Activated naive CD8-positive, alpha-beta T cell treated with anti-CD3 and anti-CD28 coated beads, Interleukin-2, amount 10 ng/mL, durations not matched to agents 7 days and 5 days (primary cell): ENCODE results near the gene TMEM50B. TPM values are rescaled to one million over a fixed set of nuclear protein-coding genes. Genes with fewer than 3 reads are reported as not detected.
A peak's percentile ranks its signal among the peaks of the same experiment; 100 is the strongest.

ENCODE experiments used
- ATAC-seq: fragments of 150-1000 bp; cut with Tn5 transposase; one replicate; pipeline ENCODE4 v1.10.0; 2021; ENCODE audit warnings: low read depth, moderate library complexity
- POLR2A ChIA-PET: fragments of 350-600 bp; sonication (Branson Sonifier 250); formaldehyde crosslinking; loops from one replicate; lab custom pipeline; 2021; ENCODE audit warnings: antibody characterized with exemption; lab: Charles Lee
- DNase-seq: peaks from one replicate; pipeline ENCODE4 v3.0.0; 2021
- H3K27ac Mint-ChIP-seq: one replicate; pipeline ENCODE4 v1.8.0; 2022; ENCODE audit warnings: mild to moderate bottlenecking, mixed read lengths
- H3K27me3 Mint-ChIP-seq: one replicate; pipeline ENCODE4 v1.8.0; 2022; ENCODE audit warnings: mild to moderate bottlenecking, moderate library complexity, mixed read lengths
- H3K36me3 Mint-ChIP-seq: one replicate; pipeline ENCODE4 v1.8.0; 2021; ENCODE audit warnings: mild to moderate bottlenecking, mixed read lengths
- H3K4me1 Mint-ChIP-seq: one replicate; pipeline ENCODE4 v1.8.0; 2021; ENCODE audit warnings: mixed read lengths
- H3K4me3 Mint-ChIP-seq: one replicate; pipeline ENCODE4 v1.8.0; 2022; ENCODE audit warnings: mild to moderate bottlenecking, moderate library complexity, mixed read lengths
- H3K9me3 Mint-ChIP-seq: one replicate; pipeline ENCODE4 v1.8.0; 2021; ENCODE audit warnings: mixed read lengths
- total RNA-seq, 2 experiments: library from RNA; stranded (reverse); gene quantifications; one replicate each; pipeline ENCODE4 v1.2.3, GENCODE V29; 2021

Gene TMEM50B
- total RNA-seq, 2 experiments from 2014 or later, result 72.6 to 80.3 TPM

- POLR2A ChIA-PET, result interaction anchor here (0.5 to 2.0 kb wide), 8 partner anchors 10 to 834 kb away, joined by 3 to 12 read pairs (median 3); partner anchors contain the start of gene TMEM50B
- DNase-seq (no peak), ATAC-seq (peak; percentile 98)
- H3K4me1 Mint-ChIP-seq, result peaks cover 24% of the 10 kb centered on the region
- H3K27ac Mint-ChIP-seq, result peak overlapping the region; percentile 75
- peaks cover 44% of the 10 kb centered on the region for H3K36me3 Mint-ChIP-seq
- peak overlapping the region; percentile 32 for H3K4me3 Mint-ChIP-seq
- H3K27me3 Mint-ChIP-seq, result no peaks in the 10 kb centered on the region
- no peaks in the 10 kb centered on the region for H3K9me3 Mint-ChIP-seq
Observed at GRCh38 chr21:33434770-33435360, 44.9 kb downstream of the TMEM50B start.

- no peak for ATAC-seq
- H3K4me3 Mint-ChIP-seq, result peak overlapping the region; percentile 49
Observed at GRCh38 chr21:33433425-33434114, 46.2 kb downstream of the TMEM50B start.

GRCh38 chr21:33433001-33433400, 46.8 kb downstream of the TMEM50B start:
- Mint-ChIP-seq H3K4me3 (no peak overlapping the region), H3K4me1 (peaks cover 24% of the 10 kb centered on the region), H3K27ac (peak overlapping the region; percentile 76), H3K27me3 (no peaks in the 10 kb centered on the region), H3K9me3 (no peaks in the 10 kb centered on the region), H3K36me3 (peaks cover 40% of the 10 kb centered on the region)
- no peak for DNase-seq
- POLR2A ChIA-PET, result no interaction called here
- ATAC-seq, result no peak

More at GRCh38 chr21:33433425-33434114, 46.2 kb downstream of the TMEM50B start:
- POLR2A ChIA-PET, result interaction anchor here (1.0 kb wide), 2 partner anchors 21 to 52 kb away, joined by 3 read pairs; no protein-coding TSS in a partner anchor
- H3K27ac Mint-ChIP-seq, result peak overlapping the region; percentile 76
- H3K36me3 Mint-ChIP-seq, result peaks cover 41% of the 10 kb centered on the region
- no peak for DNase-seq
- peaks cover 24% of the 10 kb centered on the region for H3K4me1 Mint-ChIP-seq
- H3K27me3 Mint-ChIP-seq, result no peaks in the 10 kb centered on the region
- H3K9me3 Mint-ChIP-seq, result no peaks in the 10 kb centered on the region

- ATAC-seq (no peak), DNase-seq (no peak)
- Mint-ChIP-seq H3K36me3 (peaks cover 36% of the 10 kb centered on the region), H3K27ac (no peak overlapping the region), H3K27me3 (no peaks in the 10 kb centered on the region), H3K9me3 (no peaks in the 10 kb centered on the region), H3K4me3 (no peak overlapping the region), H3K4me1 (peaks cover 24% of the 10 kb centered on the region)
- POLR2A ChIA-PET, result no interaction called here
Observed at GRCh38 chr21:33432496-33432895, 47.3 kb downstream of the TMEM50B start.

GRCh38 chr21:33430858-33431257, 48.9 kb downstream of the TMEM50B start:
- no peaks in the 10 kb centered on the region for H3K9me3 Mint-ChIP-seq
- H3K4me1 Mint-ChIP-seq, result peaks cover 24% of the 10 kb centered on the region
- H3K27me3 Mint-ChIP-seq, result no peaks in the 10 kb centered on the region
- ATAC-seq (no peak), DNase-seq (no peak)
- H3K36me3 Mint-ChIP-seq, result peaks cover 35% of the 10 kb centered on the region
- H3K27ac Mint-ChIP-seq, result no peak overlapping the region
- H3K4me3 Mint-ChIP-seq, result no peak overlapping the region
- POLR2A ChIA-PET, result no interaction called here

GRCh38 chr21:33428669-33429068, 51.1 kb downstream of the TMEM50B start:
- H3K27ac Mint-ChIP-seq, result no peak overlapping the region
- peaks cover 37% of the 10 kb centered on the region for H3K36me3 Mint-ChIP-seq
- no peak for ATAC-seq

GRCh38 chr21:33427051-33427450, 52.7 kb downstream of the TMEM50B start:
- DNase-seq (no peak), ATAC-seq (no peak)
- POLR2A ChIA-PET, result interaction anchor here (0.7 kb wide), 1 partner anchor 52 kb away, joined by 4 read pairs; no protein-coding TSS in a partner anchor
- Mint-ChIP-seq H3K27ac (no peak overlapping the region), H3K9me3 (no peaks in the 10 kb centered on the region), H3K36me3 (peaks cover 26% of the 10 kb centered on the region), H3K4me1 (peaks cover 3% of the 10 kb centered on the region), H3K4me3 (no peak overlapping the region), H3K27me3 (no peaks in the 10 kb centered on the region)

More at GRCh38 chr21:33428669-33429068, 51.1 kb downstream of the TMEM50B start:
- DNase-seq, result no peak
- peaks cover 8% of the 10 kb centered on the region for H3K4me1 Mint-ChIP-seq
- no peaks in the 10 kb centered on the region for H3K9me3 Mint-ChIP-seq
- no peak overlapping the region for H3K4me3 Mint-ChIP-seq
- H3K27me3 Mint-ChIP-seq, result no peaks in the 10 kb centered on the region
- POLR2A ChIA-PET, result no interaction called here

GRCh38 chr21:33425825-33426224, 53.9 kb downstream of the TMEM50B start:
- Mint-ChIP-seq H3K4me3 (no peak overlapping the region), H3K27me3 (no peaks in the 10 kb centered on the region), H3K4me1 (peaks cover 3% of the 10 kb centered on the region), H3K9me3 (no peaks in the 10 kb centered on the region), H3K36me3 (peaks cover 27% of the 10 kb centered on the region), H3K27ac (no peak overlapping the region)
- POLR2A ChIA-PET, result no interaction called here
- ATAC-seq (no peak), DNase-seq (no peak)

- peaks cover 28% of the 10 kb centered on the region for H3K36me3 Mint-ChIP-seq
- ATAC-seq (no peak), DNase-seq (no peak)
- H3K27ac Mint-ChIP-seq, result no peak overlapping the region
- H3K9me3 Mint-ChIP-seq, result no peaks in the 10 kb centered on the region
- no peaks in the 10 kb centered on the region for H3K27me3 Mint-ChIP-seq
- H3K4me1 Mint-ChIP-seq, result peaks cover 3% of the 10 kb centered on the region
- POLR2A ChIA-PET, result no interaction called here
- H3K4me3 Mint-ChIP-seq, result no peak overlapping the region
Observed at GRCh38 chr21:33424214-33424613, 55.6 kb downstream of the TMEM50B start.

GRCh38 chr21:33421713-33422393, 57.9 kb downstream of the TMEM50B start:
- POLR2A ChIA-PET, result no interaction called here
- H3K27me3 Mint-ChIP-seq, result no peaks in the 10 kb centered on the region
- DNase-seq (no peak), ATAC-seq (no peak)
- H3K9me3 Mint-ChIP-seq, result no peaks in the 10 kb centered on the region
- no peak overlapping the region for H3K4me3 Mint-ChIP-seq
- peaks cover 1% of the 10 kb centered on the region for H3K4me1 Mint-ChIP-seq
- peaks cover 29% of the 10 kb centered on the region for H3K36me3 Mint-ChIP-seq
- H3K27ac Mint-ChIP-seq, result no peak overlapping the region

- H3K4me3 Mint-ChIP-seq, result no peak overlapping the region
- H3K27me3 Mint-ChIP-seq, result no peaks in the 10 kb centered on the region
- DNase-seq, result no peak
- no peak for ATAC-seq
- peaks cover 38% of the 10 kb centered on the region for H3K36me3 Mint-ChIP-seq
- no peaks in the 10 kb centered on the region for H3K9me3 Mint-ChIP-seq
- POLR2A ChIA-PET, result no interaction called here
- no peak overlapping the region for H3K27ac Mint-ChIP-seq
- H3K4me1 Mint-ChIP-seq, result peaks cover 5% of the 10 kb centered on the region
Observed at GRCh38 chr21:33419538-33420123, 60.1 kb downstream of the TMEM50B start.

- H3K9me3 Mint-ChIP-seq, result no peaks in the 10 kb centered on the region
- POLR2A ChIA-PET, result no interaction called here
- H3K27me3 Mint-ChIP-seq, result no peaks in the 10 kb centered on the region
- H3K27ac Mint-ChIP-seq, result no peak overlapping the region
- H3K4me1 Mint-ChIP-seq, result peaks cover 5% of the 10 kb centered on the region
- DNase-seq, result no peak
- no peak overlapping the region for H3K4me3 Mint-ChIP-seq
- no peak for ATAC-seq
- peaks cover 33% of the 10 kb centered on the region for H3K36me3 Mint-ChIP-seq
Observed at GRCh38 chr21:33418691-33419090, 61.1 kb downstream of the TMEM50B start.

- Mint-ChIP-seq H3K27me3 (no peaks in the 10 kb centered on the region), H3K36me3 (peaks cover 28% of the 10 kb centered on the region), H3K4me1 (peaks cover 20% of the 10 kb centered on the region), H3K27ac (no peak overlapping the region), H3K4me3 (no peak overlapping the region), H3K9me3 (no peaks in the 10 kb centered on the region)
- ATAC-seq (no peak), DNase-seq (no peak)
- POLR2A ChIA-PET, result interaction anchor here (1.1 kb wide), 1 partner anchor 30 kb away, joined by 3 read pairs; no protein-coding TSS in a partner anchor
Observed at GRCh38 chr21:33414926-33415325, 64.8 kb downstream of the TMEM50B start.
